Body of pancreas (tissue), 4 donors: Measurements from ENCODE around the gene CDC123. TPM values are rescaled to one million over a fixed set of nuclear protein-coding genes. Genes with fewer than 3 reads are reported as not detected.

Experiments
- ATAC-seq: fragments of 150-250 bp; one replicate; pipeline ENCODE4 v1.9.1; 2016
- DNase-seq, 4 donors: peaks; one replicate each; pipeline ENCODE4 v3.0.0-alpha.2; 2019
- H3K27ac ChIP-seq, 4 donors: fragments of 200-600 bp; sonication (generic); 1 replicate in 3 of 4; 2 replicates in 1 of 4; pipeline versions ENCODE4 v1.5.1 to v1.6.1; 2016 to 2019; ENCODE audit warnings: mild to moderate bottlenecking in 1 of 4, mixed read lengths in 1 of 4, moderate library complexity in 1 of 4
- H3K27me3 ChIP-seq, 2 donors: fragments of 200-600 bp; sonication (generic); one replicate each; pipeline ENCODE4 v1.6.0; 2016; ENCODE audit warnings: mild to moderate bottlenecking in 1 of 2
- H3K36me3 ChIP-seq, 2 donors: fragments of 200-600 bp; sonication (generic); replicated peaks in 1 of 2; 2 replicates each; pipeline ENCODE4 v1.5.1; 2016; ENCODE audit warnings: low read depth in 2 of 2; ENCODE audit not compliant: insufficient read depth in 1 of 2
- H3K4me1 ChIP-seq: fragments of 200-600 bp; sonication (generic); one replicate; pipeline ENCODE4 v1.6.0; 2016
- H3K4me3 ChIP-seq, 2 donors: fragments of 200-600 bp; sonication (generic); 1 replicate in 1 of 2; 2 replicates in 1 of 2; pipeline ENCODE4 v1.5.1; 2016 to 2019
- H3K9me3 ChIP-seq, 3 donors: fragments of 200-600 bp; sonication (generic); 1 replicate in 2 of 3; 2 replicates in 1 of 3; pipeline ENCODE4 v1.5.1; 2016
- POLR2A ChIP-seq, 3 donors: fragments of 450-650 bp; IDR thresholded peaks; one replicate each; pipeline ENCODE4 v1.6.1; 2016; ENCODE audit warnings: antibody characterized with exemption in 3 of 3, mild to moderate bottlenecking in 2 of 3
- WGBS, 2 donors: methylation state at CpG; one replicate each; pipeline ENCODE4 v1.1.5; 2017; 5-methylcytosine and 5-hydroxymethylcytosine counted together
- intact Hi-C: fragments of 100-400 bp; cut with DNase I; formaldehyde crosslinking; loops from one replicate; pipeline ENCODE4 v1.15.1; 2023
- total RNA-seq, 2 donors: library from RNA; depleted of rRNA; stranded (reverse); fragments of >200 nt; gene quantifications; one replicate each; pipeline ENCODE4 v1.1.0, GENCODE V29; 2016
- TF ChIP-seq, protein P1 (sequence below), 7 experiments: fragments of 450-650 bp in 4 of 7; fragments of 200-600 bp in 3 of 7; sonication (generic) in 3 of 7; IDR thresholded peaks; one replicate each; pipeline ENCODE4 v1.5.1; 2016 to 2019; ENCODE audit warnings: antibody characterized with exemption in 7 of 7

The CDC123 gene
- total RNA-seq, 2 donors from 2014 or later, result 28.3 to 38.2 TPM

DNA sequence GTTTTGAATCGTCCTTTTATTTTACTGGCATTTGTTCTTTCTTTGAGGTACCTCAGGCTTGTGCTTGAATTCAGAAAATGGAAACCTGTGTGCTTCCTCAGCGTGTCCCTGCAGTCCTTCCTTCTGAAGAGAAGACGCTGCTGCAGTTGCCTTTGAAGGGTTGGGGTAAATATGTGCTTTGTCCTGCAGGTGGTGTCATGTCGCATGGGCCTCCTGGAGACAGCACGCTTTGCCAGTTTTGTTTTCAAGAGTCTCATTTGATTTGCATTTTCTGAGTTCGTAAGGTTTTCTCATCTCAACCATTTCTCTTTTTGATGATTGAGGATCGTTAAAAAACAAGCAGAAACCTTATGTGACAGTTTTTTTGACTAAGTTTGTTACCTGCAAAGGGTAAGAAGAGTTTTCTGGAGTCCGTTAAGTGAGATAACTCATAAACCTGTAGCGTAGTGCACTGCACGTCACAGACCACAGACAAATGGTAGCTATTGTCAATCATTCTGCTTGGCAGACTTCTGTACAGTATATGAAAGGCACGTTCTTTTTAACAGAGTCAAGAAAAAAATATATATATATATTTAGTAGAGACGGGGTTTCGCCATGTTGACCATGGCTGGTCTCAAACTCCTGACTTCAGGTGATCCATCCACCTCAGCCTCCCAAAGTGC, 57.0 kb downstream of the CDC123 start:
- no peaks in the 10 kb centered on the region for H3K9me3 ChIP-seq
- DNase-seq (peak in 1 of 4 donors; percentile 21), ATAC-seq (no peak)
- no peaks in the 10 kb centered on the region for H3K4me1 ChIP-seq
- H3K36me3 ChIP-seq, result peaks cover 6% of the 10 kb centered on the region in 2 donors
- no peak overlapping the region for H3K27ac ChIP-seq
- 87 to 92% methylated on average over 13 of the region's 13 CpGs for WGBS, 2 donors
- H3K4me3 ChIP-seq, result no peak overlapping the region
- no peak for TF ChIP-seq POLR2A (IDR thresholded peaks at IDR 0.05)
- TF ChIP-seq, protein P1, sequence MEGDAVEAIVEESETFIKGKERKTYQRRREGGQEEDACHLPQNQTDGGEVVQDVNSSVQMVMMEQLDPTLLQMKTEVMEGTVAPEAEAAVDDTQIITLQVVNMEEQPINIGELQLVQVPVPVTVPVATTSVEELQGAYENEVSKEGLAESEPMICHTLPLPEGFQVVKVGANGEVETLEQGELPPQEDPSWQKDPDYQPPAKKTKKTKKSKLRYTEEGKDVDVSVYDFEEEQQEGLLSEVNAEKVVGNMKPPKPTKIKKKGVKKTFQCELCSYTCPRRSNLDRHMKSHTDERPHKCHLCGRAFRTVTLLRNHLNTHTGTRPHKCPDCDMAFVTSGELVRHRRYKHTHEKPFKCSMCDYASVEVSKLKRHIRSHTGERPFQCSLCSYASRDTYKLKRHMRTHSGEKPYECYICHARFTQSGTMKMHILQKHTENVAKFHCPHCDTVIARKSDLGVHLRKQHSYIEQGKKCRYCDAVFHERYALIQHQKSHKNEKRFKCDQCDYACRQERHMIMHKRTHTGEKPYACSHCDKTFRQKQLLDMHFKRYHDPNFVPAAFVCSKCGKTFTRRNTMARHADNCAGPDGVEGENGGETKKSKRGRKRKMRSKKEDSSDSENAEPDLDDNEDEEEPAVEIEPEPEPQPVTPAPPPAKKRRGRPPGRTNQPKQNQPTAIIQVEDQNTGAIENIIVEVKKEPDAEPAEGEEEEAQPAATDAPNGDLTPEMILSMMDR (IDR thresholded peaks at IDR 0.05), result peak in 2 of 7 experiments; percentile 14 to 18
- no peaks in the 10 kb centered on the region for H3K27me3 ChIP-seq
- intact Hi-C loops, result no loop called here

DNA sequence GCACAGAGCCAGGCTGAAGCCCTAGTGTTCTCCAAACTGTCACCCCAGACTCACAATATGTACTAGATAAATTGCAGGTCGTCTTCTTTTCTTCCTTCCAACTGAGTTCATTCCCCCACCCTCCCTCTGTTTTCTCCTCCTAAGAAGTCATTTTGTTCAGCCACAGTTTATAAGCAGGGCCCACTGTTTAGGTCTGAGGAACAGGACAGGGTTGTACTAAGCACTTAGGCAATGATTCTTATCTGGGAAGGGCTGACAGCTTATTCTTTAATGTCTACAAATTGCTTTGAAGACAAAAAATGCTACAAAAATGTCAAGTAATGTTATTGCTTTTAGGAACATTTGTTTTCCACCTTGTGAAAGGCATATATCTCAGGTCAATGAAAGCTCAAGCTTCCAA, 59.1 kb downstream of the CDC123 start:
- H3K27ac ChIP-seq, result no peak overlapping the region
- TF ChIP-seq, protein P1 (IDR thresholded peaks at IDR 0.05), result no peak
- no peak for TF ChIP-seq POLR2A (IDR thresholded peaks at IDR 0.05)
- no peaks in the 10 kb centered on the region for H3K4me1 ChIP-seq
- H3K36me3 ChIP-seq, result peaks cover under 1 to 2% of the 10 kb centered on the region in 2 donors
- DNase-seq (no peak), ATAC-seq (no peak)
- intact Hi-C loops, result no loop called here
- H3K4me3 ChIP-seq, result no peak overlapping the region
- H3K9me3 ChIP-seq, result no peaks in the 10 kb centered on the region
- WGBS, 2 donors, result 53 to 54% methylated on average over 1 of the region's 1 CpG
- no peaks in the 10 kb centered on the region for H3K27me3 ChIP-seq

DNA sequence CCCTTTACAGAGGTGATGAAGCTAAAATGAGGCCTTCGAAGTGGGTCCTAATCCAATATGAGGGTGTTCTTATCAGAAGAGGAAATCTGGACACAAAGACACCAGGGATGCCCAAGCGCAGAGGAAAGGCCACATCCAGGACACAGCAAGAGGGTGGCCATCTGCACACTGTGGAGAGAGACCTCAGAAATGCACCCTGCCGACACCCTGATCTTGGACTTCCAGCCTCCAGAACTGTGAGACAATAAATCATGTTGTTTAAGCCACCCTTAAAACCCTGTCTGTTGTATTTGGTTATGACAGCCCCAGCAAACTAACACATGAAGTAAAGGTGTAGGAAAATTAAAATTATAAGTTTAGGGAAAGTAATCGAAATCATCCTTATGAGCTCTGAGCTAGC, 64.0 kb downstream of the CDC123 start:
- Histone ChIP-seq H3K4me1 (peaks cover 7% of the 10 kb centered on the region), H3K27me3 (no peaks in the 10 kb centered on the region), H3K27ac (no peak overlapping the region), H3K36me3 (no peaks in the 10 kb centered on the region), H3K9me3 (no peaks in the 10 kb centered on the region), H3K4me3 (no peak overlapping the region)
- DNase-seq (no peak), ATAC-seq (no peak)
- TF ChIP-seq, protein P1 (IDR thresholded peaks at IDR 0.05), result no peak
- TF ChIP-seq POLR2A (IDR thresholded peaks at IDR 0.05), result no peak
- 86 to 97% methylated on average over 4 of the region's 4 CpGs for WGBS, 2 donors
- intact Hi-C loops, result loop anchor here (5.0 to 10.0 kb wide), 2 partner anchors 397 to 445 kb away; no protein-coding TSS in a partner anchor

DNA sequence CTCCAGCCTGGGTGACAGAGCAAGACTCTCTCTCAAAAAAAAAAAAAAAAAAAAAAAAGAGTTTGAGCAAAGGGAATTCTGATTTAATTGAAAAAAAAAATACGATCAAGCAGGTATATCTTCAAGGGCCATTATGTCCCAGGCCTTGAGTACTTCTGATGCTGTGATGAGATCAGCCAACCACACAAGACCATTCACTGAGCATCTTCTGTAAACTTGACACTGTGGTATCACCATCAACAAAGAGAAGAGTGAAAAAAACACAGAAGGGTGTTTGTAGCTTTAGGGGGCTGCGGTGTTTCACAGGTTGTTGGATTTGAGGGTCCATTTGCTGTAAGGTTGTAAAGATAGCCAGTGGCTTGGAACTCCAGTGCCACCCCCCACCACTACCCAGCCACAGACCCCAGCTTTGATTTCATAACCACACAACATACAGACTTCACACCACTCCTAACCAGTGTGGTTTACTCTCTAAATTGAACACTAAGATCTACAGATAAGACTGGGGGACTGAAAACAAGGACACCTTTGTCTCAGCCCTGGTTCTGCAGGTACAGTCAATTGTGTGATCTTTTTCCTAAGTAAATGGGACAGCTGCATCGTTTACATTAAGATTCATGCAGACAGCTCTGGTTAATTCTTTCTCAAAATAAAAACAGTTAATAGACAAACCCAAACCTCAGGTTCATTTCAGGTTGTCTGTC, 66.4 kb downstream of the CDC123 start:
- TF ChIP-seq, protein P1 (IDR thresholded peaks at IDR 0.05), result no peak
- no peak for TF ChIP-seq POLR2A (IDR thresholded peaks at IDR 0.05)
- H3K9me3 ChIP-seq, result no peaks in the 10 kb centered on the region
- H3K36me3 ChIP-seq, result no peaks in the 10 kb centered on the region
- DNase-seq (no peak), ATAC-seq (no peak)
- peaks cover 22% of the 10 kb centered on the region for H3K4me1 ChIP-seq
- no peak overlapping the region for H3K4me3 ChIP-seq
- WGBS, 2 donors, result 54 to 62% methylated on average over 3 of the region's 3 CpGs
- no peaks in the 10 kb centered on the region for H3K27me3 ChIP-seq
- no peak overlapping the region for H3K27ac ChIP-seq
- intact Hi-C loops, result loop anchor here (5.0 to 10.0 kb wide), 2 partner anchors 395 to 442 kb away; no protein-coding TSS in a partner anchor
